SKM-1 (cell line): ENCODE data around the gene NEXN.

ENCODE experiments used
- DNase-seq: peaks from one replicate; lab custom pipeline; 2025; ENCODE audit not compliant: unreplicated experiment; lab: John Stamatoyannopoulos, UW

Gene NEXN

DNA sequence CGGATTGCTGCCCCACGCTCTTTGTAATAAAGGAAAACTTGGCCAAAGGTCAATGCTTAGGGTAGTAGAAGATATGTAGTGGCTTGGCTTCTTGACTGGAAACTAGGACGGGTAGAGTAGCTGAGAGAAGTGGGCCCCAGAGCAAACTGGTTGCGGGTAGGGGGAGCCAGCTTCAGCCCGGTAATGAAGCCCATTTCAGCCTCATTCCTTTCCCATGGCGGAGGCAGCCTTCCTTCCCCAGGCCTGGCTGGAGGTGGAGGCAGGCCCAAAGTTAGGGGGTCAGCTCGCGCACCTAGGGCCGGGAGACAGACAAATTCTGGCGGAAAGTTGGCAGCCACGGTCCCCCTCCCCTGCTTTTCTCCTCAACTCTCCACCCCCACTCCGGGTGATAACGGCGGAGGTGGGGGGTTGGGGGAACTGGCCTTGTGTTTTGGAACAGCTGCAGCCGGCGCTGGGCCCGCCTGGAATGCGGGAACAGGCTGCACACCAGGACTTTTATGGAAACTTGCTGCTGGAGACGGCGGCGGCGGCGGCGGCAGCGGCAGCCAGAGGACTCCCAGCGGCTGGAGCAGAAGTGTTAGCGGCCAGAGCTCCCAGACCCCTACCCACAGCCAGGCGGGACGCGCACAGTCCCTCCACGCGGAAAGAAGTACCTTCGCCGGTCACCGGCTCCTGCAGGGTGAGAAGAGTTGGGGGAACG lies at the start of gene NEXN:
Gene NEXN (plus strand): TSS at position 544 of the 700 bp plus-strand sequence. CDS start 27,483 bp downstream, outside the sequence.
- no peak for DNase-seq

- no peak for DNase-seq
Measured at GRCh38 chr1:77841574-77841973, 46.9 kb upstream of the NEXN start.

- no peak for DNase-seq
Measured at GRCh38 chr1:77845951-77846350, 42.5 kb upstream of the NEXN start.

DNA sequence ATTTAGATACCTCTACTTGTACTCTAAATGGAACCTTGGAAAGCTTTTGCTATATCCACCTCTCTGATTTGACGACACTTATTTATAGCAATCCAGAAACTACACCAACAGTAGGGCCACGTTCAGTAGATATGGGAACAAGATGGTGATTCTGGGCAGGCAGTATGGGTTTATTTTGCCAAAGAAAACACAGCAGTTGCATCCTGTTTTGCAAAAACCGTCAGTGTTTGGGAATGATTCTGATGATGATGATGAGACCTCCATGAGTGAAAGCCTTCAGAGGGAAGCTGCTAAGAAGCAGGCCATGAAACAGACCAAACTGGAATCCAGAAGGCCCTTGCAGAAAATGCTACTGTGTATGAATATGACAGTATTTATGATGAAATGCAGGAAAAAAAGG lies 41.5 kb upstream of the NEXN start:
- DNase-seq, result no peak

DNA sequence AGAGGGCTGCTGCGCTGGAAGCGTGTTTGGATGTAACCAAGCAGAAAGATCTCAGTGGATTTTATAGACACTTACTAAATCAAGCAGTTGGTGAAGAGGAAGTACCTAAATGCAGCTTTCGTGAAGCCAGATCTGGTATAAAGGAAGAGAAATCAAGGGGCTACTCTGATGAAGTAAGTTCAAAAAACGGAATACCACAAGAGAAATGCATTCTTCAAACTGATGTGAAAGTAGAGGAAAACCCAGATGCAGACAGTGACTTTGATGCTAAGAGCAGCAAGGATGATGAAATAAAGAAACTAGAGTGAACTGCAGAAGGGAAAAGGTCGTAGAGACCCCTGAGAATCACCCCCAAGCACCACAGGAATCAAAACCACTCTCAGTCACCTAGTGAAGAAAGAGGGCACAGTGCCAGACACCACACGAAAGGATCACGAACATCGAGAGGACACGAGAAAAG lies 40.8 kb upstream of the NEXN start:
- no peak for DNase-seq

GRCh38 chr1:77850082-77850481 lies 38.3 kb upstream of the NEXN start:
- no peak for DNase-seq

DNA sequence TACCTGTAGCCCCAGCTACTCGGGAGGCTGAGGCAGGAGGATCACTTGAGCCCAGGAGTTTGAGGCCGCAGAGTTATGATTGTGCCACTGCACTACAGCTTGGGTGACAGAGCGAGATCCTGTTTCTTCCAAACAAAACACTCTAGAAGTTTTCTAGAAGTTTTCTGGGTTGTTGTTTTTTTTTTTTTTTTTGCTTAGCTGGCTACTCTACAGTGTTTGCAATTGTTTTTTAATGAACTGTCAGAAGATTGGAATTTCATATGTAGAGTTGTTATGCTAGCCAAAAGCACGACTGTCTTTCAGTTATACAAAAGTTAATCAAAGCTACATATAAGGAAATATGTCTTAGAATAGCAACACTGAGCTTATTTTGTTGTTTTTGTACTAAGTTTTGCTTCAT lies 30.9 kb upstream of the NEXN start:
- no peak for DNase-seq

- DNase-seq, result no peak
Measured at GRCh38 chr1:77858725-77859124, 29.7 kb upstream of the NEXN start.

DNA sequence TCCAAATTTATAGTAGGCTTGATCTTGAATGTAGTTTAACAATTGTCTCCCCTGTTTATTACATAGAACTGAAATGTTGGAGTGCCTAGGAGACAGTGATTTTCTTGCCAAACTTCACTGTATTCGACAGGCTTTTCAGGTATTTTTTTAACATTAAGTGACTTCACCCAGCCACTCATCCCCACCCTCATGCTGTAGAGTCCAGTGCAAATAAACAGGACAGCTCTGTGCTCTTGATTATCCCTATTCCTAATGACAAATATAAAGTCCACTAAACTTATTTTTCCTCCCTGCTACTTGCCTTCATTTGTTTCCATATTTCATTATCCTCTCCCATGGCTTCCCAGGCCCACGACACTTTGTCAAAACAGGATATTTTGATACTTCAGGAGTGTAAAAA lies 29.2 kb upstream of the NEXN start:
- no peak for DNase-seq

GRCh38 chr1:77866296-77866695 lies 22.1 kb upstream of the NEXN start:
- no peak for DNase-seq

GRCh38 chr1:77872645-77873044 lies 15.8 kb upstream of the NEXN start:
- DNase-seq, result no peak

DNA sequence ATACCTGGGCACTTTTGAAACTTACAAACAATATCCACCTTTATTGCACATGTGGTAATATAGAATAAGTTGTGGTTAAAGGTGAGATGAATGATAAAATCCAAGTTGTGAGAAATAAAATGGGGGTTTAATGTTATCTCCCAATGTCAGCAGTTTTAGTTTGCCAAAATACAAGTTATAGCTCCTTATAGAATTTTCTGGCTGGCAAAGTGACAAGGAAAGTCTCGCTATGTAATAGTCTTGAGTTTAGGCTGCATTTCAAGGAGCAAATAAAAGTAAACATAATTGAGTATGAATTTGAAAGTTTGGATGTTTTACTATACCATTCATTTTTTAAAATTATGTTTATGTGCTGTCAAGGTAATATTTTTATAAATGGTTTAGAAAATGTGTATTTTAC lies 15.0 kb upstream of the NEXN start:
- no peak for DNase-seq

- DNase-seq, result no peak
Measured at GRCh38 chr1:77874804-77875445, 13.5 kb upstream of the NEXN start.

GRCh38 chr1:77876884-77877283 lies 11.5 kb upstream of the NEXN start:
- DNase-seq, result no peak

DNA sequence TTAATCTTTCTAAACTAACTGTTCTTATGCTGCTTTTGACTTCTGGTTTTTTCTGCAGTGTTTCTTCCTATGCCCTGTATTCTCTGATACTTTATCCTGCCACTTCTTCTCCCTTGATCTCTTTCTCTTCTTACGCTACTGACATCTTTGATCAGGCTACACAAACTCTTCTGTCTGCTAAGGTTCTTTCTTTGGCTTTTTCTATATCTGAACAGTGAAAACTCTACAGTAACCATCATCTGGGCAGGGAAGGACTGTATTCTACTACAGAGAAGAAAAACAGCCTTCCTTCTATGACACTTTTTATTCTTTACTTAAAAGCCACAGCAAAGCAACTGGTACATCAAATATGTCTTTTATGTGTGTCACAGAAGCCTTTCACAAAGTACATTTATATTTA lies 7.4 kb upstream of the NEXN start:
- no peak for DNase-seq

DNA sequence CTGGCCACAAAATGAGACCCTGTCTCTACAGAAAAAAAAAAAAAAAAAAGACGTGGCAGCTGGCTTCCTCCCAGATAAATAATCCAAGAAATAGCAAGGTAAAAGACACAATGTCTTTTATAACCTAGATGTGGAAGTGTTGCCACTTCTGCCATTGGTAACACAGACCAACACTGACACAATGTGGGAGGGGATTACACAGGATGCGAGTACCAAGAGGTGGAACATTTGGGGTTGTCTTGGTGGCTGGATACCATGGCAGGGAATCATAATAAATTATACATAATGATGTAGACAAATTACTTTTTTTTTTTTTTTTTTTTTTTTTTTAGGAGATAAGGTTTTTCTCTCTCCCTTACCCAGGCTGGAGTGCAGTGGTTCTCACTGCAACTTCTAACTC lies 6.0 kb upstream of the NEXN start:
- no peak for DNase-seq

DNA sequence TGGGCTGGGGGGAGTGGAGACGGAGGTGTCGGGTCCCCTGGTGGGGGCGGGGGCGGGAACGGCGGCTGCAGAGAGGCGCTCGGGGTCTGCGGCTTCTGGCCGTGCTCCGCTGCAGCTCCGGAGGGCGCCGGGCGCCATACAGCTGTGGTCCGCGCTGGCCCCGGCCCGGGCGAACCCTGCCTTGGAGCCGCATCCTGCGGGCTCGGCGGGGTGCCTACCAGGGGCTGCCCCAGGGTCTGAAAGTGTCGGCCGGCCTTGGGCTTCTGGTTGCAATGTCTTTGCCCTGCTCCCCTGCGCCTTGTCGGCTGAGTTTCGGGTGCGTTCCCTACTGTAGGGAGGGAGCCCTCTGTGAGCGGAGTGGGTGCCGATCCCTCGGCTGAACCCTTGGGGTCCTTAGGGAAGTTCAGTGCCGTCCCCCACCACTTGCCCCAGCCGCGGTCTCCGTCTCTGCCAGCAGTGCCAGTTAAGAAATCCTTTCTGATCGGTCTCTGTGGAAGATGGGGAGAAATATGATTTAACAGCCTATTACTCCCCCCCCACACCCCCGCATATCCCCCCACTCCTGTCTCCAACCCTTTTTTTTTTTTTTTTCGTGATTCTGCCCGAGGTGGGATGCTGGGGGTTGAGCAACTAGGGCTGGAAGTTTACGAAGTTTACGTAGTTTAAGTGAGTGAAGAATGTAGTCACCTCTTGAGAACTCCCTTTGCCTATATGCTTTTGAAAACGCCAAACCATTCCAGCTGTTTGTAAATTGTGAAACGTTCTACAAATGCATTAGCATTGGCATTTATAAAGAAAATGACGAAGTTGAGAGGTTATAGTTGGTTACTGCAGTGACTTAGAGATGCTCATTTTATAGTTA lies 588 bp downstream of the NEXN start:
- no peak for DNase-seq

DNA sequence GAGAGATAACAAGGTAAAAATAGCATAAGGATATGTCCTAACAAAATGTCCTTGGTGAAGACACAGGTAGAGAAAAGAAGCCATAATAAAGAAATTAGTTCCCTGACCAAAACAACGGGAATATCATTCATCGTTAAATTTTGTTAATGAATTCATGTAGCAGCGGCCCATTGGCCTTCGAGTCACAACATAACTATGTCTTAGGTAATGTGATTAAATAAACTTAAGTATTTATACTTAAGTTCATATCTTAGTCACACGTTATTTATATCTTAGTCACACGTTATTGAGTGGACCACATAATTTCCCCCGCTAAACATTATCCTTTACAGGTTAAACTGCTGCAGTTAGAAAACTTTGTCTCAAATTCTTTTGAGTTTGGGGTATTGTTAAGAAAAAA lies 1.2 kb downstream of the NEXN start:
- DNase-seq, result no peak

- DNase-seq, result no peak
Measured at GRCh38 chr1:77891200-77891599, 2.8 kb downstream of the NEXN start.

GRCh38 chr1:77899647-77900320 lies 11.4 kb downstream of the NEXN start:
- no peak for DNase-seq

DNA sequence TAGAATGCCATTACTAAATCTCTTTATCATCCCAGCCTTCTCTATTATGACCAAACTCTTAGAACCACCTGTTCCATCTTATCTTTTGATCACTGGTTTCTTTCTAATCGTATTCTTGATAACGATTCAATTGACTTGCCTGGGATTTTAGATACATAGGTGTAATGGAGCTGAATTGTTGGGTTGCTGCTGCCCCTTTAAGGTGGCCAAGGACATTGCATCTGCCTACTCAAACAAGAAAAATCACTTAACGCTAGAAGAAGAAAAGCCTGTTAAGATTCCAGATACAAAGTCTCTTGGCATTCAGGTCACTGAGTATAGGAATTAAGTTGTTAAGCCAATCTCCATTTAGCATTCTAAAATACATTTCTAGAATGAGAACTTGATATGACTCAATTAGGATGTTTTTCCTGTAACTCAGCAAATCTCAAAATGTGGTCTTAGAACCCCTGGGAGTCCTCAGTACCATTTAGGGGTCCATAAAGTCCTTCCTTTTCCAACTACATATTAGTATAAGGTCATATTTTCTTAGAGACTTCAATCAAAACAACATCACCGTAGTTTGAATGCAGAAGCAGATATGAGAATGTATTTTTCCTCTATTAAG lies 12.4 kb downstream of the NEXN start:
- no peak for DNase-seq
